ENCODE data around the gene HPS5. TPM values are rescaled to one million over a fixed set of nuclear protein-coding genes. Genes with fewer than 3 reads are reported as not detected.
A peak's percentile ranks its signal among the peaks of the same experiment; 100 is the strongest.
"Not testable (repeated sequence)": the region's sequence is repeated elsewhere in the genome, so short reads cannot be mapped to it uniquely, and the experiment has no call there.

Gene HPS5
- total and polyA plus RNA-seq, 4 donors = 12.2 to 25.5 (median 22.6) TPM

DNA sequence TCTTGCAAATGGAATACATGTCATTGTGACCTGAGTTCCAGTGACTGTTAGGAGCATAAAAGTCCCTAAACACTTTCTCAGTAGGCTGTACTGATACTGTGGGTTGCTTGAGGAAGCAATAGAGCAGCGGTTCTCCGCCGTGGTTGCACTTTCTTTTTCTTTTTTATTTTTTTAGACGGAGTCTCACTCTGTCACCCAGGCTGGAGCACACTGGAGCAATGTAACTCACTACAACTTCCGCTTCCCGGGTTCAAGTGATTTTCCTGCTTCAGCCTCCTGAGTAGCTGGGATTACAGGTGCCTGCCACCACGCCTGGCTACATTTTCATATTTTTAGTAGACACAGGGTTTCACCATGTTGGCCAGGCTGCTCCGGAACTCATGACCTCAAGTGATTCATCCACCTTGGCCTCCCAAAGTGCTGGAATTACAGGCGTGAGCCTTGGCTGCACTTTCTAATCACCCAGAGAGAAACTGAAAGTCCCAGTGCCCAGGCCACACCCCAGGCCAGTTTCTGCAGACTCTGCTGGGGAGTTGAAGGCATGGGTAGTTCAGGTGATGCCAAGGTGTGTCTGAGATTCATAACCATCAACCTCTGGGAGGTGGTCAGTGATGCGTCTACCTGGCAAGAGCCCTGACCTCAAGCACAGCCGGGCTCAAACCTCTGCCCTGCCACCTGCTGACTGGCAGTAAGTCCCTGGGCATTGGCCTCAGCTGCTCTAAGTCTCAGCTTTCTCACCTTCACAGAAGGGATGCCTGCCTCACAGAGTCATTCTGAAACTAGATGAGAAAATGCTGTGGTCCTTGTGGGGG lies 75.4 kb downstream of the HPS5 start:
- H3K9me3 ChIP-seq (ENCODE audit: control insufficient read depth, low read length); H3K36me3 ChIP-seq (ENCODE audit: control insufficient read depth in 1 of 2, insufficient read depth in 2 of 2, low read length in 1 of 2); H3K4me1 ChIP-seq (ENCODE audit: control insufficient read depth in 1 of 2, insufficient read depth in 2 of 2, low read length in 2 of 2); H3K27me3 ChIP-seq (ENCODE audit: control insufficient read depth in 1 of 2, insufficient read depth in 2 of 2, low read length in 1 of 2); DNase-seq; H3K27ac ChIP-seq (ENCODE audit: low read depth in 1 of 2, low read length in 2 of 2); H3K4me3 ChIP-seq (ENCODE audit: low read length in 2 of 2): not testable (repeated sequence)
- peak; percentile 12 for ATAC-seq (ENCODE audit: low FRiP score)
- intact Hi-C loops (cut with DNase I) = loop anchor here in 1 of 2 donors (10.0 kb wide), 1 partner anchor 148 kb away; the partner anchor contains the start of gene LDHA
- WGBS, 2 donors = 82 to 87% methylated on average over 10 to 11 of the region's 11 CpGs

DNA sequence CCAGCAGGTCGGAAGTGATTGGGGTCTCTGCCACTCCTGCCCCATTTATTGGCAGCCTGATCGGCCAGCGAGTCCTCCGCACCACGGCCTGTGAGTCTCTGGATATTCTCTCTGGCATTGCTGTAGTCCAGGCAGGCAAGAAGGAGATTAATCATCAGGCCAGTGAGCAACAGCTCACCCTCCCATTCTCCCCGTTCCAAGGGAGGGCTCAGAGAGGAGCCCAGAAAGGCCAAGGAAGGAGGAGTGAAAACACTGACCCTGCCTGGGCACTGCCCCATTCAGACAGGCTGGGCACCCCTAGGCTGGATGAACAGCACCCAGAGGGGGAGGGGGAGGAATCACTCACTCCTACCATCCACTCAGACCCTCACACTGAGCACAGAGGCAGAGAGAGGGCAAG lies 76.5 kb downstream of the HPS5 start:
- no peaks in the 10 kb centered on the region for H3K27me3 ChIP-seq (ENCODE audit: control insufficient read depth in 1 of 2, insufficient read depth in 2 of 2, low read length in 1 of 2)
- H3K9me3 ChIP-seq (ENCODE audit: control insufficient read depth, low read length) = no peaks in the 10 kb centered on the region
- WGBS, 2 donors = 41 to 47% methylated on average over 6 of the region's 6 CpGs
- ATAC-seq (ENCODE audit: low FRiP score) = peak; percentile 4
- intact Hi-C loops (cut with DNase I) = loop anchor here in 1 of 2 donors (10.0 kb wide), 1 partner anchor 149 kb away; the partner anchor contains the start of gene LDHA
- no peaks in the 10 kb centered on the region for H3K36me3 ChIP-seq (ENCODE audit: control insufficient read depth in 1 of 2, insufficient read depth in 2 of 2, low read length in 1 of 2)
- no peaks in the 10 kb centered on the region for H3K4me1 ChIP-seq (ENCODE audit: control insufficient read depth in 1 of 2, insufficient read depth in 2 of 2, low read length in 2 of 2)
- no peak for DNase-seq
- H3K27ac ChIP-seq (ENCODE audit: low read depth in 1 of 2, low read length in 2 of 2) = no peak overlapping the region
- H3K4me3 ChIP-seq (ENCODE audit: low read length in 2 of 2) = no peak overlapping the region

DNA sequence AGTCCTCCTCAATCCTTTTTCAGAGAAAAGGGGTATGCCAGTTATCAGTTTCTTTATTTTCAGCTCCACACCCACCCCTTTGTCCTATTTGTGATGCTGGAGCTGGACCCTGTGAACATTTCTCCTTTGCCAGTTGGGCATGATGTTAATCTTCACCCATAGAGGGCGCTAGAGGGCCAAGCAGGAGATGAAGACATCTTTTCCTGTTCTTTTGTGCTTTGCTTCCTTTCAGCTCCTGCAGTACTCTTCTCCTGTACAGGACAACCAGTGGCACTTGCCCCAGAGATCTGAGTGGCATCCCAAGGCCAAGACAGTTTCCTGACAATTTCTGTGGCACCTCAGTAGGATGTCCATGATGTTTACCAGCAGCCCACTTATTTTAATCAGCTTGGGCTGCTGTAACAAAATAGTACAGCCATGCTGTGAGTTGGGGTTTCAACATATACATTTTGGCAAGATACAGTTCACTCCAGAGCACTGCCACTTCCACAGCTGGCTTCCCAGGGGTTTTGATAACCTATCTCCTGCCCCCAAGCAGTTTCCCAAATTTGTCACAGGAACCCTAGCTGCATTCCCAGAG lies 78.1 kb downstream of the HPS5 start:
- no peak for ATAC-seq (ENCODE audit: low FRiP score)
- 5 to 8% methylated on average over 1 of the region's 1 CpG for WGBS, 2 donors
- intact Hi-C loops (cut with DNase I) = loop anchor here in 1 of 2 donors (10.0 kb wide), 1 partner anchor 151 kb away; the partner anchor contains the start of gene LDHA
- Histone ChIP-seq H3K4me3 (ENCODE audit: low read length in 2 of 2) (no peak overlapping the region), H3K27ac (ENCODE audit: low read depth in 1 of 2, low read length in 2 of 2) (no peak overlapping the region), H3K4me1 (ENCODE audit: control insufficient read depth in 1 of 2, insufficient read depth in 2 of 2, low read length in 2 of 2) (no peaks in the 10 kb centered on the region), H3K27me3 (ENCODE audit: control insufficient read depth in 1 of 2, insufficient read depth in 2 of 2, low read length in 1 of 2) (no peaks in the 10 kb centered on the region), H3K9me3 (ENCODE audit: control insufficient read depth, low read length) (no peaks in the 10 kb centered on the region), H3K36me3 (ENCODE audit: control insufficient read depth in 1 of 2, insufficient read depth in 2 of 2, low read length in 1 of 2) (no peaks in the 10 kb centered on the region)
- DNase-seq = peak in 1 of 2 donors; percentile 60

DNA sequence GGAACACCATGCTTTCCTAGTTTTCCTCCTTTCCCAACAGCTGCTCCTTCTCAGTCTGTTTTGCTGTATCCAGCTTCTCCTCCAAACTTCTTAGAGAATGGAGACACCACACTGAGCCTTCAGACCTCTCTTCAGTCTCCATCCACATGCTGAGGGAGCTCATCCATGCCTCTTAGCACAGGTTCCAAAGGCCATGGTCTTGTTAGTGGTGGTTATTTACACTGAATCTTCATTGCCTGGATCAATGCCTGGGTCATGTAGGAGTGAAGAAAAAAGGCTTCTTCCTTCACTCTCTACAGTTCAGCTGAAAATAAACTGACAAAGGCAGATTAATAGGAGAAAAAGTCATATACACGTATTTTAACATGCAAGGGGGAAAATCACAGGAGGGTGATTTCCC lies 82.3 kb downstream of the HPS5 start:
- Histone ChIP-seq H3K36me3 (ENCODE audit: control insufficient read depth in 1 of 2, insufficient read depth in 2 of 2, low read length in 1 of 2) (no peaks in the 10 kb centered on the region), H3K27ac (ENCODE audit: low read depth in 1 of 2, low read length in 2 of 2) (no peak overlapping the region), H3K4me1 (ENCODE audit: control insufficient read depth in 1 of 2, insufficient read depth in 2 of 2, low read length in 2 of 2) (no peaks in the 10 kb centered on the region), H3K27me3 (ENCODE audit: control insufficient read depth in 1 of 2, insufficient read depth in 2 of 2, low read length in 1 of 2) (no peaks in the 10 kb centered on the region), H3K9me3 (ENCODE audit: control insufficient read depth, low read length) (no peaks in the 10 kb centered on the region), H3K4me3 (ENCODE audit: low read length in 2 of 2) (no peak overlapping the region)
- intact Hi-C loops (cut with DNase I) = loop anchor here in 1 of 2 donors (10.0 kb wide), 1 partner anchor 155 kb away; the partner anchor contains the start of gene LDHA
- WGBS, 2 donors = 83 to 85% methylated on average over 1 of the region's 1 CpG
- ATAC-seq (ENCODE audit: low FRiP score) = no peak
- no peak for DNase-seq

DNA sequence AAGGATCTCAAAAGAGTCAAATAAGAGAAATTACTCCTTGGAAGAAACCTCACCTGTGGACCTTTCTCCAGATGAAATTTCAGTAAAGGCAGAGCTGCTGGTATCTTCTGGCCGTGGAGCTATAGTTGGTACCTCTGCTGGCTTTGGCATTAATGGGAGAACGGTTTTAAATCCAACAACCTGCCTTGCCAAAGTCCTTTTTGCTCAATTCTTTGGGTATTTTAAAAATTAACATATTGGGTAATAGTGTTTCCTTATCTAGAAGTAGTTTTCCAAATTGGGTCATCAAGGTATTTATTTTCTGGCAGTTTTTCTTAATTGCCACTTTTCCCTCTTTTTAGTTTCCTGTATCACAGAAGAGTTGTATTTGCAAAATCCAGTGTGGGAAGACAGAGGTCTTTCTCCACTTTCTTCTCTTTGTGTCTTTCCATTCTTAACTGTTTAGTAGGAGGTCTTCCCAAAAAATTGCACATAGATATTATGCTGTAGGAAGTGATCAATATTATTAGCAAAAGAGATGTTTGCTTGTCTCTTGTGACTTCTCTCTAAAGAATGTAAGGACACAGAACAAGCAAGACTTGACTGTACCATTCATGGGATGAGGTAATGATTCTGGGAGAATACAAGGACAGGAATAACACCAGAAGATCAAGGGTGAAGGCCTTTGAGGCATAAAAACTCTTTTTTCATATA lies 85.1 kb downstream of the HPS5 start, which contains the start of gene SAA4:
SAA4 (minus strand) TSS at position 139 of the 693 bp plus-strand sequence. CDS start 876 bp downstream, outside the sequence.
- no peak for ATAC-seq (ENCODE audit: low FRiP score)
- DNase-seq = no peak
- no peaks in the 10 kb centered on the region for H3K9me3 ChIP-seq (ENCODE audit: control insufficient read depth, low read length)
- H3K27ac ChIP-seq (ENCODE audit: low read depth in 1 of 2, low read length in 2 of 2) = no peak within 1 kb of the TSS
- intact Hi-C loops (cut with DNase I) = no loop called here
- H3K36me3 ChIP-seq (ENCODE audit: control insufficient read depth in 1 of 2, insufficient read depth in 2 of 2, low read length in 1 of 2) = no peaks in the 10 kb centered on the region
- no peaks in the 10 kb centered on the region for H3K4me1 ChIP-seq (ENCODE audit: control insufficient read depth in 1 of 2, insufficient read depth in 2 of 2, low read length in 2 of 2)
- H3K4me3 ChIP-seq (ENCODE audit: low read length in 2 of 2) = no peak within 1 kb of the TSS
- WGBS, 2 donors = 60 to 67% methylated on average over 2 of the region's 2 CpGs
- no peaks in the 10 kb centered on the region for H3K27me3 ChIP-seq (ENCODE audit: control insufficient read depth in 1 of 2, insufficient read depth in 2 of 2, low read length in 1 of 2)

DNA sequence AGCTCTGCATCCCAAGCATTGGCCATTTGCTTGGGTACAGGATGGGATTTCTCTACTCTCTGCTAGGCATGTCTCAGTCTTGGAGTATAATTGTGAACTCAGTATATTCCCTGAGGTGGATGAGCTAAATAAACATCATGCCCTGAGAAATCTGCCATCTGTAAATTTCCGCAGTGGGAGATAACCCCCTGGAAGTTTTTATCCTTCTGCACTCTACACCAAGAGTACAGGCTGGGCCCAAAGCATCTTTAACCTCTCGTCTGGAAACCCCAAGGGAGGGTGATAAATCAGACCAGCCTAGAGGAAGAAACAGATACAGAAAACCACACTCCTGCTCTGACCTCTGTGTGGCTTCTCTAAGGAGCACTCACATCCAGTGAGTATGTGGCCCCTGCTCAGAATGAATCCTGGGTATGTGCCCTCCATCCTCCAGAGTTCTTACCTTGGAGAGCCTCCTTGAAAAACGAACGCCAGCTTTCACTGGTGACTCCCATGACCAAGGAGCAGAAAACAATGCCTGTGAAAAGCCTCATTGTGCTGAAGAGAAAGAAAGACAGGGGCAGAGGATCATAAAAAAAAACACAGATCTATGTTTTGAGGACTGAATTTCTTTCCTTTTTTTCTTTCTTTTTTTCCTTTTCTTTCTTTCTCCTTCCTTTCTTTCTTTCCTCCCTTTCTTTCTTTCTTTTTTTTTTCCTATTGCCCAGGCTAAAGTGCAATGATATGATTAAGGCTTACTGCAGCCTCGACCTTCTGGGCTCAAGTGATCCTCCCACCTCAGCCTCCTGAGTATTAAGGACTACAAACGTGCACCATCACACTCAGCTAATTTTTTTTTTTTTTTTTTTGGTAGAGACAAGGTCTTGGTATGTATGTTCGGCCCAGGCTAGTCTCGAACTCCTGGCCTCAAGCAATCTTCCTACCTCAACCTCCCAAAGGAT lies 86.3 kb downstream of the HPS5 start:
- WGBS, 2 donors = 58 to 59% methylated on average over 8 of the region's 8 CpGs
- H3K36me3 ChIP-seq (ENCODE audit: control insufficient read depth in 1 of 2, insufficient read depth in 2 of 2, low read length in 1 of 2) = no peaks in the 10 kb centered on the region

DNA sequence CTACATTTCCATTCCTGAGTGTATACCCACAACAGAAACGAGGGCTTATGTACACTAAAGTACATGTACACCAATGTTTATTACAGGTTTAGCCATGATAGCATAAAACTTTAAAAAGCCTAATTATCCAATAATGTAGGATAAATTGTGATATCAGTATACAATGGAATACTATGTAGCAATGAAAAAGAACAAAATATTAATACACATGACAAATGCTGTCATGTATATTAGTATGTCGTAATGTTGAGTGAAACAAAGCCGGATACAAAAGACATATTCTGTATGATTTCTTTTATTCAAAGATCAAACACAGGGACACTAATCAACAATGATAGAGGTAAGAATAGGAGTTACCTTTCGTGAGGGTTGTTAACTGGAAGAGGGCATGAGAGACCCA lies 88.0 kb downstream of the HPS5 start:
- ATAC-seq (ENCODE audit: low FRiP score) (no peak), DNase-seq (no peak)
- no peaks in the 10 kb centered on the region for H3K9me3 ChIP-seq (ENCODE audit: control insufficient read depth, low read length)
- intact Hi-C loops (cut with DNase I) = no loop called here
- H3K4me1 ChIP-seq (ENCODE audit: control insufficient read depth in 1 of 2, insufficient read depth in 2 of 2, low read length in 2 of 2) = no peaks in the 10 kb centered on the region
- H3K36me3 ChIP-seq (ENCODE audit: control insufficient read depth in 1 of 2, insufficient read depth in 2 of 2, low read length in 1 of 2) = no peaks in the 10 kb centered on the region
- no peak overlapping the region for H3K27ac ChIP-seq (ENCODE audit: low read depth in 1 of 2, low read length in 2 of 2)
- no peak overlapping the region for H3K4me3 ChIP-seq (ENCODE audit: low read length in 2 of 2)
- 88 to 93% methylated on average over 4 of the region's 4 CpGs for WGBS, 2 donors
- H3K27me3 ChIP-seq (ENCODE audit: control insufficient read depth in 1 of 2, insufficient read depth in 2 of 2, low read length in 1 of 2) = no peaks in the 10 kb centered on the region

More for the DNA sequence above, 86.3 kb downstream of the HPS5 start:
- no peaks in the 10 kb centered on the region for H3K9me3 ChIP-seq (ENCODE audit: control insufficient read depth, low read length)
- no peak overlapping the region for H3K4me3 ChIP-seq (ENCODE audit: low read length in 2 of 2)
- DNase-seq (no peak), ATAC-seq (ENCODE audit: low FRiP score) (no peak)
- no peak overlapping the region for H3K27ac ChIP-seq (ENCODE audit: low read depth in 1 of 2, low read length in 2 of 2)
- H3K4me1 ChIP-seq (ENCODE audit: control insufficient read depth in 1 of 2, insufficient read depth in 2 of 2, low read length in 2 of 2) = no peaks in the 10 kb centered on the region
- no peaks in the 10 kb centered on the region for H3K27me3 ChIP-seq (ENCODE audit: control insufficient read depth in 1 of 2, insufficient read depth in 2 of 2, low read length in 1 of 2)
- intact Hi-C loops (cut with DNase I) = no loop called here

DNA sequence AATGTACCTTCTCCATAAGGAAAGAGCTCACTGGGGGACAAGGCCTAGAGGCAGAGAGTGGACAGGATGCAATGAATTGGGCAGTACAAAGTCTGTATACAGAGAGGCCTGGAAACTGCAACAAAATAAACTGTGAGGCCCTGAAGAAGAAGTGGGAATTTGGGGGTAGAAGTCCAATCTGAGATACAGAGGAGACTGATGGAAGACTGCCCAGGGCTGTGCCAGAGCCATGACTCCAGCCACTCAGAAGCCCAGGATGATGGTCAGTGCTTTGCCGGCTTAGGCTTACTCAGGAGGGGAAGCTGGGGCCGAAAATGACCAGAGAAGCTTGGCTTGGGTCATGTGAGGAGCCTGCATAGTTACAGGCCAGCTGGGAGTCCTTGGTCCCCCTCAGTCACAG lies 91.1 kb downstream of the HPS5 start:
- H3K36me3 ChIP-seq (ENCODE audit: control insufficient read depth in 1 of 2, insufficient read depth in 2 of 2, low read length in 1 of 2) = no peaks in the 10 kb centered on the region
- no peak overlapping the region for H3K4me3 ChIP-seq (ENCODE audit: low read length in 2 of 2)
- H3K27me3 ChIP-seq (ENCODE audit: control insufficient read depth in 1 of 2, insufficient read depth in 2 of 2, low read length in 1 of 2) = no peaks in the 10 kb centered on the region
- no peaks in the 10 kb centered on the region for H3K9me3 ChIP-seq (ENCODE audit: control insufficient read depth, low read length)
- intact Hi-C loops (cut with DNase I) = no loop called here
- DNase-seq (no peak), ATAC-seq (ENCODE audit: low FRiP score) (no peak)
- H3K27ac ChIP-seq (ENCODE audit: low read depth in 1 of 2, low read length in 2 of 2) = no peak overlapping the region
- 76 to 89% methylated on average over 2 of the region's 2 CpGs for WGBS, 2 donors
- no peaks in the 10 kb centered on the region for H3K4me1 ChIP-seq (ENCODE audit: control insufficient read depth in 1 of 2, insufficient read depth in 2 of 2, low read length in 2 of 2)
